ENCODE measurements around the gene DNM2. TPM values are rescaled to one million over a fixed set of nuclear protein-coding genes. Genes with fewer than 3 reads are reported as not detected.
"Not testable (repeated sequence)": the region's sequence is repeated elsewhere in the genome, so short reads cannot be mapped to it uniquely, and the experiment has no call there.

The DNM2 gene
- total RNA-seq, 1 donor from 2014 or later: 201 TPM

- ATAC-seq (peak; percentile 38), DNase-seq (peak; percentile 78)
- intact Hi-C loops (cut with micrococcal nuclease): loop anchor here (10.0 kb wide), 1 partner anchor 146 kb away; no protein-coding TSS in a partner anchor
Observed at GRCh38 chr19:10718205-10719196, 622 bp downstream of the DNM2 start.

DNA sequence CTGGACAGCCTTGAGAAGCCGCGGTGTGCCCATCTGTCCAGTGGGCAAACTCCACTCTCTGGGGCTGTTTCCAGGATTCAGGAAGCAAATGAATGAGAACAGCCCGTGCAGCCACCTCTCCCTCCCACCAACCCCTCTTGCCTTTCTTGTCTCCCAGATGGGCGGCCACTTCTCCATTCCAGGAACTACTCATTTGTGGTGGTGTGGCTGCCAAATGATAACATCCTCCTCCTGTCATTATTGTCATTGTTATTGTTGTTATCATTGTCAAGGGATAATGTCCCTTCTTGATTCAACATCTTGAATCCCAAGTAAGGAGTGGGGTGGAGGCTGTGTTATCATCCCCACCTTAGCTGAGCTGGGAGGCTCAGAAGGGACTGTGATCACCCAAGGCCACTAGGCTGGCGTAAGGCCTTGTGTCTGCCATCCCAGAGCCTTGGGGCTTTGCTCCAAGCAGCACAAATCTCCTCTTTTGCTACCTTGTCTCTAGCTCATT, 1.6 kb downstream of the DNM2 start:
- no peak for DNase-seq
- intact Hi-C loops (cut with micrococcal nuclease): loop anchor here (10.0 kb wide), 1 partner anchor 145 kb away; no protein-coding TSS in a partner anchor
- no peak for ATAC-seq

GRCh38 chr19:10720607-10721125, 2.8 kb downstream of the DNM2 start:
- ATAC-seq (no peak), DNase-seq (no peak)
- intact Hi-C loops (cut with micrococcal nuclease): no loop called here

DNA sequence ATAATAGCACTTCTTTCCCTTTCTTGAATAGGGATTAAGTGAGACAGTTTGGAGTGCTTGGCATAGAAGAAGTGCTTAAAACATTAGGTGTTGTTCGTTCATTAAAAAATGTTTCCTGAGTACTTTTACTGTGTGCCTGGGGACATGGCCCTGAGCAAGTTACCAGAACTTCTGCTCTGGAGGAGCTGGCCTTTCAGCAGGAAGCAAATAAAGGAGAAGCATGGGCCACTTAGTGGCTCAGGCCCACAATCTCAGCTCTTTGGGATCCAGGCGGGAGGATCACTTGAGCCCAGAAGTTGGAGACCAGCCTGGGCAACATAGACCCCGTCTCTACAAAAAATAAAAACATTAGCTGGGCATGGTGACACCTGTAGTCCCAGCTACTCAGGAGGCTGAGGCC, 5.7 kb downstream of the DNM2 start:
- intact Hi-C loops (cut with micrococcal nuclease): no loop called here
- DNase-seq: no peak
- ATAC-seq: no peak

- DNase-seq: no peak
- no peak for ATAC-seq
- intact Hi-C loops (cut with micrococcal nuclease): no loop called here
Observed at GRCh38 chr19:10724573-10725071, 6.7 kb downstream of the DNM2 start.

DNA sequence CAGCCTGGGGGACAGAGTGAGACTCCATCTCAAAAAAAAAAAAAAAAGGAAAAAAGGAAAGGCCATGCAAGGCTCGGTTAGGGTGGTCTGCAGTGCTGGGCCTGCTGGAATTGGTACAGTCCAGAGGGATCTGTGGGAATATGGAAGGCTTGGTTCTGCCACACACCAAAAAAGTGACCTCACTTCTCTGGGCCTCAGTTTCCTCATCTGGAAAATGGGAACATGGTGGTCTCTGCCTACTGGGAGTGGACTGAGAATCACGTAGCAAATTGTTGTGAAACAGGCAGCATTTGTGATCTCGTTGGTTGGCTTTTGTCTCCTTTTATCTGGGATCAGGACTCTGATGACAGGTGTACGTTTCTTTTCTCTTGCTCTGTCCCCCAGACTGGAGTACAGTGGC, 7.5 kb downstream of the DNM2 start:
- no peak for DNase-seq
- ATAC-seq: no peak
- intact Hi-C loops (cut with micrococcal nuclease): no loop called here

DNA sequence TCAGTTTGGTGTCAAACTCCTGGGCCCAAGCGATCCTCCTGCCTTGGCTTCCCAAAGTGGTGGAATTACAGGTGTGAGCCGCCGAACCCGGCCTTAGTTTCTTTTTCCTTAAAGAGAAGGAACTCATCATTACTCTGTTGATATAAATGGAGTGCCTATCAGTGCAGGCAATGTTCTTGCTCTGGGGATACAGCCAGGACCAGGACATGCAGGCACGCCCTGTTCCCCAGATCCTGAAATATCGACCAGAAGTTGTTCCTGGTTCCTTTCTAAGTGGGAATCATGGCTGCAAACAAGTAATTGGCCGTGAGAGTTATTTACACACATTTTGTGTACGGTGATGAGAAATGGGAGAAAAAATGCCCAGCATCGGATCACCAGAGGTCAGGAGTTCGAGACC, 8.4 kb downstream of the DNM2 start:
- intact Hi-C loops (cut with micrococcal nuclease): no loop called here
- DNase-seq (no peak), ATAC-seq (peak; percentile 78)

DNA sequence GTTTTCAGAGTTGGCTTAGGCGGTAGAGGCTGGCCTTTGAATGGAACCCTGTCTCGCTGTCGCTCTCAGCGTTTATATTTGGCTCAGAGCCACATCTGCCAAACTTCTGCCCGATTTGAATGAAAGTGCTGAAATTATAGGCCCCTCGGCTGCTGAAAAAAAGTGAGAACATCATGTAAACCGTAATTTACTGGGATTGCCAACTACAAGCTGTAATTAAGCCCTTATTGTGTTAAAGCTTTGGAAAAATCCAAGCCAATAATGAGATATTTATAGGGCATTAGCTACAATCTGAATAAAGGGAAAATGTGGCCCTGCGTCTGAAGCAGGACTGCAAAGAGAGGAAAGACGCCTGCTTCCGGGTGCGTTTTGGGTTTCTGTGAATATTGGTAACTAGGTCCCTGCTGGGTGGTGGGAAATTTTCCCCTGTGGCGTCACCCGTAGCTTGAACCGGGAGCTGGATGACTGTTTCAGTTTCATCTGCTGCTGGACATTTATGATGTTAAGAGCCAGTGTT, 9.9 kb downstream of the DNM2 start:
- intact Hi-C loops (cut with micrococcal nuclease): no loop called here
- ATAC-seq (no peak), DNase-seq (no peak)

DNA sequence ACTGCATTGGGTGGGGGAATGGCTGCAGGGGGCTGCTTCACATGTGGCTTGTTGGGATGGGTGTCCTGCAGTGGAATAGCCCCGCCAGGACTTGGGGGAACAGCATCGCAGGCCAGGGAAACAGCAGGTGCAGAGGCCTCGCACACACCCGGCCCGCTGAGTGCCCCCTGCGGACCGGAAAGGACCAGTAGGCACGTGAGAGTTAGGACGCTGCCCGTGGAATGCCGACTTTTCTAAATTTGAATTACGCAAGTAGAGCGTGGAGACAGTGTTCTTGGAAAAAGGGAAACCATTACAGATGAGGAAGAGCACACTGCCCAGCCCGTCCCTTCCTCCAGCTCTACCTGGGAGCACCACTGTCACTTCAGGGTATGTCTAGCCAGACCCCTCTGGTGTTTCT, 11.5 kb downstream of the DNM2 start:
- DNase-seq (peak; percentile 51), ATAC-seq (no peak)
- intact Hi-C loops (cut with micrococcal nuclease): no loop called here

GRCh38 chr19:10730932-10731331, 13.1 kb downstream of the DNM2 start:
- intact Hi-C loops (cut with micrococcal nuclease): no loop called here
- ATAC-seq (peak; percentile 60), DNase-seq (peak; percentile 61)

- no peak for ATAC-seq
- intact Hi-C loops (cut with micrococcal nuclease): no loop called here
Observed at GRCh38 chr19:10735741-10736140, 17.9 kb downstream of the DNM2 start.

DNA sequence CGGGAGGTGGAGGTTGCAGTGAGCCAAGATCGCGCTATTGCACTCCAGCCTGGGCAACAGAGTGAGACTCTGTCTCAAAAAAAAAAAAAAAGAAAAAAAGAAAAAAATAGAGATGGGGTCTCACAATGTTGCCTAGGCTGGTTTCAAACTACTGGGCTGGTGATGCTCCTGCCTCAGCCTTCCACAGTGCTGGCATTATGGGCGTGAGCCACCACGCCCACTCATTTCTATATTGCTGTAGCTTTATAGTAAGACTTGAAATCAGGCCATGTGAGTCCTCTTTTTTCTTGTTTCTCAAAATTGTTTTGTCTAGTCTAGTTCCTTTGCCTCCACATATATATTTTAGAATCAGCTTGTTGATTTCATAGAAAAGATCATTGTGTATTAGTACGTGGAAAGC, 18.3 kb downstream of the DNM2 start:
- no peak for ATAC-seq
- no peak for DNase-seq
- intact Hi-C loops (cut with micrococcal nuclease): no loop called here

More at GRCh38 chr19:10735741-10736140, 17.9 kb downstream of the DNM2 start:
- DNase-seq: no peak

GRCh38 chr19:10736916-10737551, 19.2 kb downstream of the DNM2 start:
- intact Hi-C loops (cut with micrococcal nuclease): no loop called here
- ATAC-seq (peak; percentile 17), DNase-seq (no peak)

GRCh38 chr19:10737722-10738121, 19.8 kb downstream of the DNM2 start:
- ATAC-seq (no peak), DNase-seq (no peak)
- intact Hi-C loops (cut with micrococcal nuclease): no loop called here

GRCh38 chr19:10740798-10741197, 22.9 kb downstream of the DNM2 start:
- no peak for DNase-seq

GRCh38 chr19:10742476-10742875, 24.6 kb downstream of the DNM2 start:
- DNase-seq (no peak), ATAC-seq (peak; percentile 41)
- intact Hi-C loops (cut with micrococcal nuclease): no loop called here

More at GRCh38 chr19:10740798-10741197, 22.9 kb downstream of the DNM2 start:
- intact Hi-C loops (cut with micrococcal nuclease): no loop called here
- no peak for ATAC-seq

- ATAC-seq: no peak
- intact Hi-C loops (cut with micrococcal nuclease): no loop called here
Observed at GRCh38 chr19:10744253-10744798, 26.4 kb downstream of the DNM2 start.

GRCh38 chr19:10744801-10745293, 27.0 kb downstream of the DNM2 start:
- ATAC-seq (no peak), DNase-seq (no peak)
- intact Hi-C loops (cut with micrococcal nuclease): no loop called here

More at GRCh38 chr19:10744253-10744798, 26.4 kb downstream of the DNM2 start:
- DNase-seq: no peak

DNA sequence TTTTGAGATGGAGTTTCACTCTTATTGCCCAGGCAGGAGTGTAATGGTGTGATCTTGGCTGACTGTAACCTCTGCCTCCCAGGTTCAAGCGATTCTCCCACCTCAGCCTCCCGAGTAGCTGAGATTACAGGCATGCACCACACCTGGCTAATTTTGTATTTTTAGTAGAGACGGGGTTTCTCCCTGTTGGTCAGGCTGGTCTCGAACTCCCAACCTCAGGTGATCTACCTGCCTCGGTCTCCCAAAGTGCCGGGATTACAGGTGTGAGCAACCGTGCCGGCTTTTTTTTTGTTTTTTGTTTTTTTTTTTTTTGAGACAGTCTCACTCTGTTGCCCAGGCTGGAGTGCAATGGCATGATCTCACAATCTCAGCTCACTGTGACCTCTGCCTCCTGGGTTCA, 28.6 kb downstream of the DNM2 start:
- DNase-seq; intact Hi-C loops (cut with micrococcal nuclease); ATAC-seq: not testable (repeated sequence)
